Caco-2 (cell line): ENCODE results near the gene RAC2. TPM values are rescaled to one million over a fixed set of nuclear protein-coding genes. Genes with fewer than 3 reads are reported as not detected.

Experiments used
- BruUV-seq: library from RNA; stranded (reverse); fragments of 400-500 nt; replicated peaks from 2 replicates; lab custom pipeline; 2021; lab: Mats Ljungman, UMichigan
- CTCF ChIA-PET: fragments of 300-600 bp; sonication (Branson Sonifier 250); formaldehyde crosslinking; loops from one replicate; lab custom pipeline; 2022; ENCODE audit warnings: antibody characterized with exemption; lab: Charles Lee
- POLR2A ChIA-PET: fragments of 300-600 bp; sonication (Branson Sonifier 250); formaldehyde crosslinking; loops from one replicate; lab custom pipeline; 2022; ENCODE audit warnings: antibody characterized with exemption; lab: Charles Lee
- DNase-seq, 2 experiments: peaks; one replicate each; pipeline versions ENCODE4 v3.0.0 to v3.0.0-alpha.2; 2020 to 2022
- H3K27me3 ChIP-seq: replicated peaks from 2 replicates; pipeline ENCODE4 v1.6.0; 2011; ENCODE audit warnings: low read length; ENCODE audit not compliant: control insufficient read depth, insufficient read depth
- H3K36me3 ChIP-seq: 2 replicates; pipeline ENCODE4 v1.5.1; 2011; ENCODE audit warnings: low read length; ENCODE audit not compliant: control insufficient read depth, insufficient read depth
- H3K4me1 ChIP-seq: fragments of 250-450 bp; sonication (Bioruptor Pico); 2 replicates; pipeline ENCODE4 v1.5.1; 2020; ENCODE audit warnings: mild to moderate bottlenecking
- H3K4me3 ChIP-seq: 2 replicates; pipeline ENCODE4 v1.5.1; 2011; ENCODE audit warnings: low read depth, mild to moderate bottlenecking, control low read depth, low read length
- H3K9me3 ChIP-seq: fragments of 250-450 bp; sonication (Bioruptor Pico); 2 replicates; pipeline ENCODE4 v1.5.1; 2020; ENCODE audit warnings: mild to moderate bottlenecking, moderate library complexity
- H3K27ac Mint-ChIP-seq: one replicate; pipeline ENCODE4 v1.8.0; 2022; ENCODE audit warnings: mixed read lengths; ENCODE audit not compliant: unreplicated experiment
- H3K27me3 Mint-ChIP-seq: one replicate; pipeline ENCODE4 v1.8.0; 2022; ENCODE audit warnings: mixed read lengths; ENCODE audit not compliant: insufficient read depth, unreplicated experiment
- H3K36me3 Mint-ChIP-seq: one replicate; pipeline ENCODE4 v1.8.0; 2022; ENCODE audit warnings: mild to moderate bottlenecking, mixed read lengths; ENCODE audit not compliant: insufficient read depth, unreplicated experiment
- H3K4me1 Mint-ChIP-seq: one replicate; pipeline ENCODE4 v1.8.0; 2022; ENCODE audit warnings: low read depth, mixed read lengths; ENCODE audit not compliant: unreplicated experiment
- H3K4me3 Mint-ChIP-seq: one replicate; pipeline ENCODE4 v1.8.0; 2022; ENCODE audit warnings: mild to moderate bottlenecking, moderate library complexity, mixed read lengths; ENCODE audit not compliant: unreplicated experiment
- H3K9me3 Mint-ChIP-seq: one replicate; pipeline ENCODE4 v1.8.0; 2022; ENCODE audit warnings: mixed read lengths; ENCODE audit not compliant: unreplicated experiment
- intact Hi-C: fragments of 100-400 bp; cut with micrococcal nuclease; formaldehyde crosslinking; loops from one replicate; pipeline ENCODE4 v1.10.0; 2022; ENCODE audit not compliant: unreplicated experiment
- total RNA-seq: library from RNA; stranded (reverse); gene quantifications from 2 replicates; pipeline ENCODE4 v1.2.3, GENCODE V29; 2022
- TF ChIP-seq, protein P1 (sequence below), 2 experiments: fragments of 200-600 bp in 1 of 2; IDR thresholded peaks; 1 replicate in 1 of 2; 2 replicates in 1 of 2; pipeline versions ENCODE4 v1.5.1 to v1.8.0; 2011 to 2022; ENCODE audit warnings: antibody characterized with exemption in 1 of 2, control low read depth in 1 of 2, inconsistent platforms in 1 of 2, low read depth in 1 of 2, low read length in 1 of 2, mild to moderate bottlenecking in 1 of 2, moderate library complexity in 1 of 2; ENCODE audit not compliant: insufficient read depth in 1 of 2, severe bottlenecking in 1 of 2, unreplicated experiment in 1 of 2

The RAC2 gene
- total RNA-seq, 1 experiment from 2014 or later: 0.25 TPM

DNA sequence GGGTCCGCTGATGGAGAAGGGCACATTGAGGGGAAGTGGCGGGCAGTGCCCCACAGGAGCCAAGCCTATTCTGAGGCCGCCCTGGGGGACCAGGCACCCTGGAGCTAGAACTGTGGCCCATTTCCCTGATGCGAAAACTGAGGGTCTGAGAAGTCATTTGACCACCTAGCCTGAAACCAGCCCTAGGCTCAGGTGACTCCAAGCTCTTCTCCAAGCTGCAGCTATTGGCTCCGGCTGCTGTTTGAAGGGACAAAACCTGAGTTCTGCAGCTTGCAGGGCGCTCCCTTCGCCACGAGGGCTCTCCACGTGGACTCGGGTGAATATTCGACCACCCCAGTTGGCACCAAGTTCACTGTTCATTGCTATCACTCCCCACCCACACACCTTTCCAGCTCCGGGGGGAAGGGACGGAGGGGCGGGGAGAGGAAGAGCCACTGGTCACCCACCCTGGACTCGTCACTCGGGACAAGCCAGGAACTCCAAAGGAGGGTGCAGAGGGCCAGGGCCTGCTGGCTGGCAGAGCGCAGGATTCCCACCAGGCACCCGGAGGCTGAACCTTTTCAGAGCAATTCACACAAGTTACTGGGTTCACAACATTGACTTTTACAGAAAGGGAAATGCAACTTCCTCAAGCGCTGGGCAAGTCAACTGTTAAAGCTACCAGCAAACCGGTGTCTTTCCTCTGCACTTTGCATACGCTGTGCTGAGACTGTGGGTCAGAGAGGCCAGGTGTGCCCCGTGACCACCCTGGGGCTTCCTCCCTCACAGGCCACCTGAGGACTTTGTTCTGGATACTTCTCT lies 1.1 kb upstream of the RAC2 start:
- H3K27ac Mint-ChIP-seq: no peak overlapping the region
- H3K9me3 Mint-ChIP-seq: no peaks in the 10 kb centered on the region
- ChIA-PET CTCF (interaction anchor here (0.6 kb wide), 1 partner anchor 348 kb away, joined by 3 read pairs; no protein-coding TSS in a partner anchor), POLR2A (interaction anchor here (0.5 kb wide), 1 partner anchor 175 kb away, joined by 13 read pairs; no protein-coding TSS in a partner anchor)
- no peaks in the 10 kb centered on the region for H3K27me3 ChIP-seq
- intact Hi-C loops: no loop called here
- TF ChIP-seq, protein P1, sequence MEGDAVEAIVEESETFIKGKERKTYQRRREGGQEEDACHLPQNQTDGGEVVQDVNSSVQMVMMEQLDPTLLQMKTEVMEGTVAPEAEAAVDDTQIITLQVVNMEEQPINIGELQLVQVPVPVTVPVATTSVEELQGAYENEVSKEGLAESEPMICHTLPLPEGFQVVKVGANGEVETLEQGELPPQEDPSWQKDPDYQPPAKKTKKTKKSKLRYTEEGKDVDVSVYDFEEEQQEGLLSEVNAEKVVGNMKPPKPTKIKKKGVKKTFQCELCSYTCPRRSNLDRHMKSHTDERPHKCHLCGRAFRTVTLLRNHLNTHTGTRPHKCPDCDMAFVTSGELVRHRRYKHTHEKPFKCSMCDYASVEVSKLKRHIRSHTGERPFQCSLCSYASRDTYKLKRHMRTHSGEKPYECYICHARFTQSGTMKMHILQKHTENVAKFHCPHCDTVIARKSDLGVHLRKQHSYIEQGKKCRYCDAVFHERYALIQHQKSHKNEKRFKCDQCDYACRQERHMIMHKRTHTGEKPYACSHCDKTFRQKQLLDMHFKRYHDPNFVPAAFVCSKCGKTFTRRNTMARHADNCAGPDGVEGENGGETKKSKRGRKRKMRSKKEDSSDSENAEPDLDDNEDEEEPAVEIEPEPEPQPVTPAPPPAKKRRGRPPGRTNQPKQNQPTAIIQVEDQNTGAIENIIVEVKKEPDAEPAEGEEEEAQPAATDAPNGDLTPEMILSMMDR (IDR thresholded peaks at IDR 0.05; ENCODE audit: insufficient read depth in 1 of 2, low read depth in 1 of 2, low read length in 1 of 2, severe bottlenecking in 1 of 2, unreplicated experiment in 1 of 2): no peak
- H3K36me3 Mint-ChIP-seq: no peaks in the 10 kb centered on the region
- no peak overlapping the region for H3K4me3 Mint-ChIP-seq
- peak in 1 of 2 experiments; percentile 14 for DNase-seq
- H3K4me1 Mint-ChIP-seq: no peaks in the 10 kb centered on the region
- BruUV-seq: no TSS peak
- H3K36me3 ChIP-seq: no peaks in the 10 kb centered on the region
- peaks cover 2% of the 10 kb centered on the region for H3K27me3 Mint-ChIP-seq
- no peaks in the 10 kb centered on the region for H3K4me1 ChIP-seq
- H3K9me3 ChIP-seq: no peaks in the 10 kb centered on the region
- no peak overlapping the region for H3K4me3 ChIP-seq

GRCh38 chr22:37243402-37244113 lies 511 bp downstream of the RAC2 start:
- Histone ChIP-seq H3K4me1 (no peaks in the 10 kb centered on the region), H3K4me3 (no peak overlapping the region), H3K27me3 (no peaks in the 10 kb centered on the region; the same call in 1 of the 2 replicates), H3K36me3 (no peaks in the 10 kb centered on the region), H3K9me3 (no peaks in the 10 kb centered on the region)
- BruUV-seq: no TSS peak
- Mint-ChIP-seq H3K4me3 (no peak overlapping the region), H3K36me3 (no peaks in the 10 kb centered on the region), H3K9me3 (no peaks in the 10 kb centered on the region), H3K4me1 (no peaks in the 10 kb centered on the region), H3K27ac (no peak overlapping the region), H3K27me3 (peaks cover 2% of the 10 kb centered on the region)
- DNase-seq: no peak
- TF ChIP-seq, protein P1 (IDR thresholded peaks at IDR 0.05; ENCODE audit: insufficient read depth in 1 of 2, low read depth in 1 of 2, low read length in 1 of 2, severe bottlenecking in 1 of 2, unreplicated experiment in 1 of 2): no peak
- CTCF ChIA-PET: no interaction called here
- POLR2A ChIA-PET: no interaction called here
- intact Hi-C loops: no loop called here

GRCh38 chr22:37242395-37242918 lies 1.6 kb downstream of the RAC2 start:
- no peaks in the 10 kb centered on the region for H3K36me3 ChIP-seq
- H3K9me3 Mint-ChIP-seq: no peaks in the 10 kb centered on the region
- no peaks in the 10 kb centered on the region; the same call in 1 of the 2 replicates for H3K27me3 ChIP-seq
- ChIA-PET POLR2A (no interaction called here), CTCF (no interaction called here)
- H3K27ac Mint-ChIP-seq: no peak overlapping the region
- no peaks in the 10 kb centered on the region for H3K4me1 ChIP-seq
- no peak overlapping the region for H3K4me3 Mint-ChIP-seq
- no peaks in the 10 kb centered on the region for H3K36me3 Mint-ChIP-seq
- H3K27me3 Mint-ChIP-seq: peaks cover 6% of the 10 kb centered on the region
- no peaks in the 10 kb centered on the region for H3K9me3 ChIP-seq
- no TSS peak for BruUV-seq
- TF ChIP-seq, protein P1 (IDR thresholded peaks at IDR 0.05; ENCODE audit: insufficient read depth in 1 of 2, low read depth in 1 of 2, low read length in 1 of 2, severe bottlenecking in 1 of 2, unreplicated experiment in 1 of 2): no peak
- no peaks in the 10 kb centered on the region for H3K4me1 Mint-ChIP-seq
- no peak overlapping the region for H3K4me3 ChIP-seq
- intact Hi-C loops: no loop called here
- DNase-seq: no peak
